ENCODE data around the gene COL23A1.

COL23A1 gene

DNA sequence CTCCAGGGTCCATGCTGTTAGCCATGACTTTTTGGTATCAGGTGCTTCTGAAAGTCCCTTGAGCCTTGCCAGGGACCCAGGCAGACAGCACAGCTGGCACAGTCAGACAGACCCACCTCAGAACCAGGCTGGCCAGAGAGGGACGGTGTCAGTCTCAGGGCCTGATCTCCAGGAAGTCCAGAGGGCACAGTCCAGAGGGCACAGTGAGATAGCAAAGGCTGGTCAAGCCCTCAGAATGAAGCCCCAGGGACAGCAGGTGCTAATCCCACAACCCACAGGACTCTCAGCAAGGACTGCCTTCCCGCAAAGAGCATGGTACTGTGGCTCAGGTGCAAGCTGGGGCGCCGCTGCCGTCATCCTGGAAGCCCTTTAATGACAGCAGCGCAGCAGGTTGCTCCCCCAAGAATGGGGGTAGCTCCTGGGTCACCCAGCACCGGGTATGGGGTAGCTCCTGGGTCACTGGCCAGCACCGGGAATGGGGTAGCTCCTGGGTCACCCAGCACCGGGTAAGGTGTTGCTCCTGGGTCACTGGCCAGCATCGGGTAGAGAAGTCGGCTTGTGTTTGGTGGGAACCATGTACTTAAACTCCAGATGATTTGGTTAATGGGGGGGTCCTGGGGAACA is 252.0 kb downstream of the COL23A1 start:
- no peak overlapping the region for H3K4me3 ChIP-seq (replicated peaks; ENCODE audit: low read depth, low read length)
- DNase-seq (ENCODE audit: extremely low read depth, low read depth), result no peak
- TF ChIP-seq CTCF (IDR thresholded peaks at IDR 0.05; ENCODE audit: low read depth, low read length, missing control alignments), result no peak

- DNase-seq (ENCODE audit: extremely low read depth, low read depth), result no peak
- no peak overlapping the region for H3K4me3 ChIP-seq (replicated peaks; ENCODE audit: low read depth, low read length)
- no peak for TF ChIP-seq CTCF (IDR thresholded peaks at IDR 0.05; ENCODE audit: low read depth, low read length, missing control alignments)
Observed at GRCh38 chr5:178337334-178337741, 252.9 kb downstream of the COL23A1 start.

- H3K4me3 ChIP-seq (replicated peaks; ENCODE audit: low read depth, low read length), result no peak overlapping the region
- no peak for DNase-seq (ENCODE audit: extremely low read depth, low read depth)
- no peak for TF ChIP-seq CTCF (IDR thresholded peaks at IDR 0.05; ENCODE audit: low read depth, low read length, missing control alignments)
Observed at GRCh38 chr5:178336889-178337288, 253.3 kb downstream of the COL23A1 start.

DNA sequence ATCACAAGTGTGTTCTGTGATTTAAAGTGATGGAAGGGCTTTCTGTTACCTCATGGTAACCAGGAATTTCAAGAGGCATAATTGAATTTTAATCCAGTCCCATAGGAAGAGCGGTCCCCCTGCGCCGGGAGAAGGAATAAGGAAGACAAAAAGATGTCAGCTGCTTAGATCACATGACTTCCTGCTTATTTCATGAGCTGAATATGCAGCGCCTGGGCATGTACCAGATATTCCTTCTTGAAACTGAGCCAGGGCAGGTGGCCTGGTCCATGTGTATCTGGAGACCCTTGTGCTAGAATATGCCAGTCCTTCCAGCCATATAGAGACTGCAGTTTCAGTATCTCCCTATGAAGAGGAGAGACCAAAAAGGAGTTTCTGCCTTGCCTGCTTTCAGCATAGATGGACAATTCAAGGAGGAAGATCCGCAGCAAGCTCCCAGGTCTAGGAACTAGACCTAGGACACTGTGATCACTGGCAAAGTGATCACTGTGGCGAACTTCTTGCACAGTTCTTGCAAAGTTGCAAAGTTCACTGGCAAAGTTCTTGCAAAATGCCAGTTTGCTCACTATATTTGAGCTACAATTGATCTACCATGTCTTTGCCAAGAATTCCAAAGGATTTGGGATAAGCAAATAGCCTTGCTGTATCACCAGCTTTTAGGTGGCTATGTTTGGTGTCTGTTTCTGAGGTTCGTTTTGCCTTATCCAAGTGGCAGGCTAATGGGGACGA is 254.7 kb downstream of the COL23A1 start:
- TF ChIP-seq CTCF (IDR thresholded peaks at IDR 0.05; ENCODE audit: low read depth, low read length, missing control alignments), result no peak
- no peak for DNase-seq (ENCODE audit: extremely low read depth, low read depth)

GRCh38 chr5:178334861-178335260 is 255.3 kb downstream of the COL23A1 start:
- no peak for DNase-seq (ENCODE audit: extremely low read depth, low read depth)
- no peak overlapping the region for H3K4me3 ChIP-seq (replicated peaks; ENCODE audit: low read depth, low read length)
- no peak for TF ChIP-seq CTCF (IDR thresholded peaks at IDR 0.05; ENCODE audit: low read depth, low read length, missing control alignments)

More for the DNA sequence above, 254.7 kb downstream of the COL23A1 start:
- no peak overlapping the region for H3K4me3 ChIP-seq (replicated peaks; ENCODE audit: low read depth, low read length)

DNA sequence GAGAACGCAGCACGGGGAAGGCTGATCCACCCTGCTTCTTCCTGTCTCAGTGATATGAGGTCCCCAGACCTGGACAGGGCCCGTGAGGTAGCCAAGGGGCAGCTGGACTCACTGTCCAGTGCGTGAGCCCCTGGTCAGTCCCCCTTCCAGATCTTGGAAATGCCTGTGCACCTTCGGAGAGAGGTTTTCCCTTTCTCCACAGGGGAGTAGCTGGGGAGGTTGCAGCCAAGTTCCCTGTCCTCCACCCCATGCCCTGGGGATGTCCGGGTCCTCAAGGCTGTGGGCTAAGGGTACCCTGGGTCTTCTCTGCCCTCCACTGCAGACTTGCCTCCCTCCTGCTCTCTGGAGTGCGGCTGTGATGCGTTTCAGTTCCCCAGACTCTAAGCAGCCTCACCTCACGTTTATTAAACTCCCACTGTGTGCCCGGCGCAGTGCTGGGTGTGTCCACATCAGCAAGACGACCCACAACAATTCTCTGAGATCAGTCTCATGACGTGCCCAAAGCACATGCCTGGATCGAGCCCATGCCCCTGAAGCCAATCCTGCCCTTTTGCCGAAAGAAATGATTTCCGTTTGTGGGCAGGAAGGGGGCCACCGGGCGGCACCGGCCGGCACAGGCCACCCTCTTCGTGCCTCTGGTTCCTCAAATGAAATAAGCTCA is 256.2 kb downstream of the COL23A1 start:
- no peak for TF ChIP-seq CTCF (IDR thresholded peaks at IDR 0.05; ENCODE audit: low read depth, low read length, missing control alignments)
- no peak for DNase-seq (ENCODE audit: extremely low read depth, low read depth)
- no peak overlapping the region for H3K4me3 ChIP-seq (replicated peaks; ENCODE audit: low read depth, low read length)
